DOHH2 (cell line): Measurements from ENCODE around the gene KCND1.

Experiments
- H3F3A ChIP-seq: fragments of 200-600 bp; sonication (generic), shearing (Covaris generic); 2 replicates; pipeline ENCODE4 v1.6.0; 2016; ENCODE audit warnings: antibody characterized with exemption, mild to moderate bottlenecking; ENCODE audit not compliant: control insufficient read depth, insufficient read depth
- H3K27ac ChIP-seq: fragments of 200-600 bp; sonication (generic); 2 replicates; pipeline ENCODE4 v1.5.1; 2014; ENCODE audit warnings: low read depth, mild to moderate bottlenecking, low read length, moderate library complexity
- H3K27me3 ChIP-seq: fragments of 200-600 bp; sonication (generic); 2 replicates; pipeline ENCODE4 v1.6.1; 2014; ENCODE audit warnings: mild to moderate bottlenecking, low read length, mixed read lengths; ENCODE audit not compliant: control insufficient read depth
- H3K36me3 ChIP-seq: fragments of 200-600 bp; sonication (generic); 2 replicates; pipeline ENCODE4 v1.6.1; 2014; ENCODE audit warnings: mild to moderate bottlenecking, low read length, moderate library complexity, mixed read lengths; ENCODE audit not compliant: control insufficient read depth
- H3K4me1 ChIP-seq: fragments of 200-600 bp; sonication (generic); 2 replicates; pipeline ENCODE4 v1.6.1; 2014; ENCODE audit warnings: mild to moderate bottlenecking, low read length, mixed read lengths; ENCODE audit not compliant: control insufficient read depth
- H3K4me2 ChIP-seq: fragments of 200-600 bp; sonication (generic); 2 replicates; pipeline ENCODE4 v1.6.0; 2014; ENCODE audit warnings: mild to moderate bottlenecking, low read length, moderate library complexity
- H3K4me3 ChIP-seq: fragments of 200-600 bp; sonication (generic); 2 replicates; pipeline ENCODE4 v1.5.1; 2014; ENCODE audit warnings: mild to moderate bottlenecking, low read length, mixed read lengths
- H3K79me2 ChIP-seq: fragments of 200-600 bp; sonication (generic); 2 replicates; pipeline ENCODE4 v1.6.1; 2014; ENCODE audit warnings: mild to moderate bottlenecking, low read length, mixed read lengths; ENCODE audit not compliant: control insufficient read depth
- H3K9me2 ChIP-seq: fragments of 200-600 bp; sonication (generic); replicated peaks from 2 replicates; pipeline ENCODE4 v1.6.1; 2014; ENCODE audit warnings: mild to moderate bottlenecking, low read length, mixed read lengths; ENCODE audit not compliant: control insufficient read depth
- H3K9me3 ChIP-seq: fragments of 200-600 bp; sonication (generic); 2 replicates; pipeline ENCODE4 v1.6.1; 2014; ENCODE audit warnings: antibody characterized with exemption, low read length, mixed read lengths; ENCODE audit not compliant: control insufficient read depth, insufficient read depth
- H4K20me1 ChIP-seq: fragments of 200-600 bp; sonication (generic); 2 replicates; pipeline ENCODE4 v1.6.0; 2014; ENCODE audit warnings: low read depth, mild to moderate bottlenecking, antibody characterized with exemption, low read length, moderate library complexity; ENCODE audit not compliant: control insufficient read depth, insufficient read depth
- CTCF ChIP-seq: fragments of 200-600 bp; sonication (generic); IDR thresholded peaks from one replicate; pipeline ENCODE4 v1.5.1; 2014; ENCODE audit warnings: antibody characterized with exemption, mild to moderate bottlenecking, low read depth, low read length; ENCODE audit not compliant: poor library complexity, severe bottlenecking
- EZH2phosphoT487 ChIP-seq: fragments of 200-600 bp; sonication (generic); IDR thresholded peaks from 2 replicates; pipeline ENCODE4 v1.6.1; 2017; ENCODE audit warnings: borderline replicate concordance, mild to moderate bottlenecking, antibody characterized with exemption, low read length, moderate library complexity, mixed read lengths

The KCND1 gene

GRCh38 chrX:49000636-49001035 lies 29.0 kb upstream of the KCND1 start:
- Histone ChIP-seq H3K27ac (no peak overlapping the region), H3K4me2 (peak overlapping the region; percentile 80), H3K4me1 (peaks cover 21% of the 10 kb centered on the region), H3K9me2 (no peaks in the 10 kb centered on the region; the same call in 1 of the 2 replicates), H3K79me2 (peaks cover 20% of the 10 kb centered on the region), H3K9me3 (no peaks in the 10 kb centered on the region), H4K20me1 (no peaks in the 10 kb centered on the region), H3K36me3 (peaks cover 43% of the 10 kb centered on the region), H3K27me3 (no peaks in the 10 kb centered on the region), H3K4me3 (peak overlapping the region; percentile 99), H3F3A (no peaks in the 10 kb centered on the region)
- TF ChIP-seq EZH2phosphoT487 = no peak
- TF ChIP-seq CTCF = no peak

- H3K27ac ChIP-seq = no peak overlapping the region
- no peaks in the 10 kb centered on the region for H4K20me1 ChIP-seq
- H3K4me1 ChIP-seq = peaks cover 20% of the 10 kb centered on the region
- H3K9me2 ChIP-seq = no peaks in the 10 kb centered on the region; the same call in 1 of the 2 replicates
- H3K4me2 ChIP-seq = no peak overlapping the region
- H3K79me2 ChIP-seq = peaks cover 20% of the 10 kb centered on the region
- peaks cover 50% of the 10 kb centered on the region for H3K36me3 ChIP-seq
- no peaks in the 10 kb centered on the region for H3F3A ChIP-seq
- no peak for TF ChIP-seq EZH2phosphoT487
- TF ChIP-seq CTCF = no peak
- H3K27me3 ChIP-seq = no peaks in the 10 kb centered on the region
- H3K4me3 ChIP-seq = no peak overlapping the region
- H3K9me3 ChIP-seq = no peaks in the 10 kb centered on the region
These were observed 27.4 kb upstream of the KCND1 start for GRCh38 chrX:48999030-48999429.

GRCh38 chrX:48998391-48998790 lies 26.7 kb upstream of the KCND1 start:
- no peaks in the 10 kb centered on the region for H4K20me1 ChIP-seq
- no peak overlapping the region for H3K4me3 ChIP-seq
- no peak overlapping the region for H3K4me2 ChIP-seq
- no peak overlapping the region for H3K27ac ChIP-seq
- H3K79me2 ChIP-seq = peaks cover 20% of the 10 kb centered on the region
- no peak for TF ChIP-seq EZH2phosphoT487
- no peaks in the 10 kb centered on the region for H3K9me3 ChIP-seq
- H3K9me2 ChIP-seq = no peaks in the 10 kb centered on the region; the same call in 1 of the 2 replicates
- H3K4me1 ChIP-seq = peaks cover 13% of the 10 kb centered on the region
- H3K36me3 ChIP-seq = peaks cover 52% of the 10 kb centered on the region
- no peaks in the 10 kb centered on the region for H3K27me3 ChIP-seq
- no peaks in the 10 kb centered on the region for H3F3A ChIP-seq

- Histone ChIP-seq H3K4me2 (no peak overlapping the region), H3K36me3 (peaks cover 55% of the 10 kb centered on the region), H3K27me3 (no peaks in the 10 kb centered on the region), H3F3A (no peaks in the 10 kb centered on the region), H3K9me3 (no peaks in the 10 kb centered on the region), H3K27ac (no peak overlapping the region), H4K20me1 (no peaks in the 10 kb centered on the region), H3K4me1 (peaks cover 10% of the 10 kb centered on the region), H3K4me3 (no peak overlapping the region), H3K79me2 (peaks cover 20% of the 10 kb centered on the region), H3K9me2 (no peaks in the 10 kb centered on the region; the same call in 1 of the 2 replicates)
- TF ChIP-seq EZH2phosphoT487 (no peak), CTCF (no peak)
These were observed 26.2 kb upstream of the KCND1 start for GRCh38 chrX:48997865-48998264.
